LNCaP clone FGC (cell line): ENCODE data around the gene CTTN.

Experiments used
- DNase-seq: peaks from one replicate; pipeline ENCODE4 v3.0.0-alpha.2; 2011; ENCODE audit warnings: low read depth
- H3K4me3 ChIP-seq: 2 replicates; pipeline ENCODE4 v1.5.1; 2011; ENCODE audit warnings: mild to moderate bottlenecking, low read depth, low read length, control low read depth
- CTCF ChIP-seq: IDR thresholded peaks from 2 replicates; pipeline ENCODE4 v1.5.1; 2012; ENCODE audit warnings: mild to moderate bottlenecking; ENCODE audit not compliant: control insufficient read depth, insufficient read depth; ENCODE audit errors: extremely low read depth

Gene CTTN

GRCh38 chr11:70429428-70429705, 31.0 kb downstream of the CTTN start:
- no peak for DNase-seq
- no peak for TF ChIP-seq CTCF
- H3K4me3 ChIP-seq: no peak overlapping the region

DNA sequence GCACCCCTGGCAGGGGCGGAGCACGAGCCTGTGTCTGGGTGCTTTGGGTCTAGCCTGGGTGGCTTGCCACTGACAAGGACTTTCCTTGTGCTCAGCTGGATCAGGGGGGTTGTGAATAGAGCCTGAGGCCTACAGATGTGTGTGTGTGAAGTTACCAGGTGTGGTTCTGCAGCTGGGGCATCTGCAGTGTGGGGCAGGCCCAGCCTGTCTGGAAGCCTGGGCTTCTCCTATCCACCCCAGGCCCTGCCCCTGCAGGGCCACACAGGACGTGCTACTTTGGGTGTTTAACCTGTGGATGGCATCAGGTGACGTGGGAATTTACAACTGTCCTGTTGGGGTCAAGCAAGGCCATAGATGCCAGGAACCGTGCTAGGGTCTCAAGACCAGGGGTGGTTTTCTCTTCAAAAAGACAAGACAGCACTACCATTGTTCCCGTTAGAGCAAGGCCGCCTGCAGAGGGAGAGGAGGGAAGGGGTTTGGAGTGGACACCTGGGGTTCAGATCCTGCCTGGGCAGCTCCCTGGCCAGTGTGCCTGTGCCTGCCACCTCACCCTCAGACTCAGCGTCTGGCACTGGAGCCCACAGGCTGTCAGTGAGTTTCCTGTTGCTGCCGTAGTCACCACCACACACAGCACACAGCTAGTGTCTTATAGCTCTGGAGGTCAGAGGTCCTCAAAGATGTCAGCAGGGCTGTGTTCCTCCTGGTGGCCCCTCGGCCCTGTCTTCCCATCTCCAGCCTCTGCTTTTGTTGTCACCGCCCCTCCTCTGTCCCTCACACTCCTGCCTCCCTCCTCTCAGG, 31.6 kb downstream of the CTTN start:
- no peak overlapping the region for H3K4me3 ChIP-seq
- TF ChIP-seq CTCF: no peak
- DNase-seq: no peak

DNA sequence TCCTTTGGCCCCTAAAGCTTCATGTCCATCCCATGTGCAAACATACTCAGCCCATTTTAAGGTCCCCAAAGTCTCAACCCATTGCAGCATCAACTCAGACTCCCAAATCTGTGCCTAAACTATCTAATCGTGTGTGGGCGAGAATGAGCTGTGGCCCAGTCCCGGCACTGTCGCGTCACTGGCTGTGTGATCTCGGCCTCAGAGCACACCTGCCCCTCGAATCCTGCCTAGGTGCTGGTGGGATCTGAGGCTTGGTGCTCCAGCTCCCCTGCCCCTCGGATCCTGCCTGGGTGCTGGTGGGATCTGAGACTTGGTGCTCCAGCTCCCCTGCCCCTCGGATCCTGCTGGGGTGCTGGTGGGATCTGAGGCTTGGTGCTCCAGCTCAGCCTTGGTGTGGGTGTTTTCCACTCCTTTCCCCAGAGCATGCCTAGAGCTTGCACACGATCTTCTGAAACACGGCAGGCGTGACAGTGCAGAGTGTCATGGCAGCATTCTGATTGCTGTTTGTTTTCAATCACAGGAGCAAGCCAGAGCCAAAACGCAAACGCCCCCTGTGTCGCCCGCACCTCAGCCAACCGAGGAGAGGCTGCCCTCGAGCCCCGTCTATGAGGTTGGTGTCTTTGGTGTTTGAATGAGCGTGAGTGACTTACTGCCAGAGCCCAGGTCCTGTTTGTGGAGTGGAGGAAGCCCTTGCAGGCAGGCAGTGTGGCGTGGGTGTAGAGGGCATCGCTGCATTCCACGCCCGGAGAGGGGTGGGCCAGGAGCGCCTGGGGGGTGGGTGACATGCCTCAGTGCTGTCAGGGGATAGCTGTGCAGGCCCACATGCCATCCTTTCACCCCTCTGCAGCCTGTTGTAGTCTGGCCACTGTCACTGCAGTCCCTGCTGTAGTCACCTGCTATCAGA, 32.6 kb downstream of the CTTN start:
- no peak overlapping the region for H3K4me3 ChIP-seq
- TF ChIP-seq CTCF: no peak
- no peak for DNase-seq

GRCh38 chr11:70431611-70432010, 33.3 kb downstream of the CTTN start:
- no peak for DNase-seq
- no peak overlapping the region for H3K4me3 ChIP-seq
- no peak for TF ChIP-seq CTCF

- no peak overlapping the region for H3K4me3 ChIP-seq
- no peak for DNase-seq
- no peak for TF ChIP-seq CTCF
Measured at GRCh38 chr11:70432065-70432464, 33.7 kb downstream of the CTTN start.

DNA sequence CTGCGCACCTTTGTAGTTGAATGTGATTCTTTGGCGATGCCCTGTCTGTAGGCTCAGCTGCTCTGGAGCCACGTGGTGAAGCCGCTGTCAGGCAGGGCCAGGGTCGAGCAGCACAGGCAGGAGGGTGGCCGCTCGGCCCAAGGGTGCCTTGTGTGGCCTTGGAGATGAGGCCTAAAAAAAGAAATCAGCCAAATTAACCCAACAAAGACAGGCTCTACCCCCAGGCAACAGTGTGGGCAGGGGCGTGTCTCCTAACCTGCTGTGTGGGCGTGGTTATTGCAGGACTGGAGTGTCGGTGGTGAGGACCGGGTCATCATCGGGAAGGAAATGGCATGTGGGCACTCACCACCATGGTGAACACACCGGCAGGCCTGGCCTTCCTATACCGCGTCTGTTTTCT, 34.3 kb downstream of the CTTN start:
- H3K4me3 ChIP-seq: no peak overlapping the region
- DNase-seq: no peak
- TF ChIP-seq CTCF: no peak
